Measurements from ENCODE around the gene PRTG. TPM values are rescaled to one million over a fixed set of nuclear protein-coding genes. Genes with fewer than 3 reads are reported as not detected.

PRTG gene
- total RNA-seq, 4 donors from 2014 or later = 0.66 to 2.7 (median 1.4) TPM

GRCh38 chr15:55630858-55631257 lies 112.1 kb downstream of the PRTG start:
- TF ChIP-seq, protein P1, sequence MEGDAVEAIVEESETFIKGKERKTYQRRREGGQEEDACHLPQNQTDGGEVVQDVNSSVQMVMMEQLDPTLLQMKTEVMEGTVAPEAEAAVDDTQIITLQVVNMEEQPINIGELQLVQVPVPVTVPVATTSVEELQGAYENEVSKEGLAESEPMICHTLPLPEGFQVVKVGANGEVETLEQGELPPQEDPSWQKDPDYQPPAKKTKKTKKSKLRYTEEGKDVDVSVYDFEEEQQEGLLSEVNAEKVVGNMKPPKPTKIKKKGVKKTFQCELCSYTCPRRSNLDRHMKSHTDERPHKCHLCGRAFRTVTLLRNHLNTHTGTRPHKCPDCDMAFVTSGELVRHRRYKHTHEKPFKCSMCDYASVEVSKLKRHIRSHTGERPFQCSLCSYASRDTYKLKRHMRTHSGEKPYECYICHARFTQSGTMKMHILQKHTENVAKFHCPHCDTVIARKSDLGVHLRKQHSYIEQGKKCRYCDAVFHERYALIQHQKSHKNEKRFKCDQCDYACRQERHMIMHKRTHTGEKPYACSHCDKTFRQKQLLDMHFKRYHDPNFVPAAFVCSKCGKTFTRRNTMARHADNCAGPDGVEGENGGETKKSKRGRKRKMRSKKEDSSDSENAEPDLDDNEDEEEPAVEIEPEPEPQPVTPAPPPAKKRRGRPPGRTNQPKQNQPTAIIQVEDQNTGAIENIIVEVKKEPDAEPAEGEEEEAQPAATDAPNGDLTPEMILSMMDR (IDR thresholded peaks at IDR 0.05; ENCODE audit: low read depth) = no peak

DNA sequence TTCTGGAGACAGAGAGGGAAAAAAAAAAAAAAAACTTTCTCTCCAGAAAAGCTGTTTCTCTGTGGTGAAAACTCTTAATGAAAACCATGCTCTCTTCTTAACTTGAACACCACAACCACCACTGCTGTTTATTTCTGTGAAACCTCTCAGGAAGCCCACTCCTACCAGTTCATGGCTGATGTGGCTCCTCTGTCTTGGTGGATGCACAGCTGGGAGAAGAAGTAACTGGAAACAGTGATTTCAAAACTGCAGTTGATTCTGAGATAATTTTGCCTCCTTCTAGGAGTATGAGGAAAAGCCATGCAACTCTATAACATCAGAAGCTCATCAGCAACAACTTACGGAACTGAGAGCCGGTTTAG lies 114.6 kb downstream of the PRTG start:
- TF ChIP-seq, protein P1 (IDR thresholded peaks at IDR 0.05; ENCODE audit: low read depth) = no peak

DNA sequence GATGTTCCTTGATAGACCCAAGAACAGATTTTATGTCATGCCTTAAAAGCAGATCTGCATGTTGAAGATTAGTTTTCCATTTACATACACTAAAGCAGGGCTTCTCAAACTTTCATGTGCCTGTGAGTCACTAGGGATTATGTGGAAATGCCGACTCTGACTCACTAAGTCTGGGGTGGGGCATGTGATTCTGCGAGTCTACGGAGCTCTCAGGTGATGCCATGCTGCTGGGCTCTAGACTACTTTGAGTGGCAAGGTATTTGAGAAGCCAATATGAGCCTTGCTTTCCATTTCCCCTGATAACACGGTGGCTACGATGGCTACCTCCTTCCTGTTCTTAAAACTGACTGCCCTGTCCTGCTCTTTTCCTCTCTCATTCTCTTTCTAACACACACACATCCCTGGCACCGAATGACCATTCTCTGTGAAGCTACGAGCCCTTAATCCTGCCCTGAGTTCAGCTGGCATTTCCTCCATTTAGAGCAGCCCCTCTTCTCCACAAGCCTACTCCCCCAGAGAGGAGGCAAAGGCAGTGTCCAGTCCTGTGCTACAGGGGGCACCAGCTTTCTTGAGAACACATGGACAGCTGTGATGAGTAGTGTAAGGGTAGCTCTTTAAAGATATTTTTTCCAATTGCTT lies 115.1 kb downstream of the PRTG start:
- TF ChIP-seq, protein P1 (IDR thresholded peaks at IDR 0.05; ENCODE audit: low read depth) = no peak

DNA sequence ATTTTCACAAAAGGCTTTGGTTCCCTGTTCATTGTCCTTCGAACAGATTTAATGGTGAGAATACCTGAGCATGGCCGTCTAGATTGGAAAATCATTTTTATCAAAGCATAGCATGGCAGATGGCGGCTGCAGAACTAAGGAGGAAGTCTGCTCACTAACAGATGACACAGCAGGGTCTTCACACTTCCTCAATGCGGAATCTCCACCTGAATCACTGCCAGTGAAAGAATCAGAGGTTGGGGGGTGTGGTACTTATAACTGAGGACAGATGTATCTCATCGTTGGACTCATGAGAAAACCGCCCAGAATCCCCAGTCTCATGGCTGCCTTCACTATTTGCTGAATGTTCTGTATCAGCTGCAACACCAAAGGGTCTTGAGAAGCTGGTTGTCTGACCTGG lies 123.2 kb downstream of the PRTG start:
- TF ChIP-seq, protein P1 (IDR thresholded peaks at IDR 0.05; ENCODE audit: low read depth) = no peak

DNA sequence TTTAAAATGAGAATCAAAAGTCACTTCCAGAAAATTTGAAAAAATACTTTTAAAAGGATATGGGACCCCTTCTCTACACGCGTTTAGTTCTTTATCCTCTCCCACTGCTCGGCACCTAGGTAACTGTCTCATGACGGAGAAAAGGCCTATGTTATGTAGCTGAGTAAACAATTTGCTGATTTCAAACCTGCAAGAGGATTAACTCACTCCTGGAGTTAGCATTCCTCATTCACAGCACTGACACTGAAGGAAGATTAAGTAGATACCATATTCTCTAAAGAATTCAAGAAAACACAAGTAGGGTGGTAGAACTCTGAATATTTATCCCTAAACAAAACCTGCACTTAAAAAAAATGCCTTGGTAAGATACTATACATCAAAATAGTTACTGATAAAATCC lies 124.6 kb downstream of the PRTG start:
- TF ChIP-seq, protein P1 (IDR thresholded peaks at IDR 0.05; ENCODE audit: low read depth) = no peak

DNA sequence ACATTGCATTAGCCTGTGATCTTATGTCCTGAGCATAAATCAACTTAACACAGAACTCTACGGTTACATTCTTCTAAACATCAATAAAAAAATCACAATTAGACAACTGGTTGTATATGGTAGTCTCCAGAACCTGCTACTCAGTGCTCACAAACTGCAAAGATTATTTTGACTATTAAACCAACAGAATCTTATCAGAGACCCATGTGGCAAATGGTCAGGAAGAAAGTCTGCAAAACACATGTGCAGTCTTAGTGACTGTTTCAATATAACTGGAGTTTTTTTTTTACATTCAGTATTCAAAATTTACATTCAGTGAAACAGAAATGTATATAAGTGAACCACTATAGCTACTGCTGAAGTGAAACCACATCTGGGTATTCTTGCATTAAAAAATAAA lies 127.5 kb downstream of the PRTG start:
- TF ChIP-seq, protein P1 (IDR thresholded peaks at IDR 0.05; ENCODE audit: low read depth) = no peak

GRCh38 chr15:55613727-55614126 lies 129.2 kb downstream of the PRTG start:
- TF ChIP-seq, protein P1 (IDR thresholded peaks at IDR 0.05; ENCODE audit: low read depth) = no peak
